ENCODE data around the gene ST6GALNAC5. TPM values are rescaled to one million over a fixed set of nuclear protein-coding genes. Genes with fewer than 3 reads are reported as not detected.
"Not testable (repeated sequence)": the region's sequence is repeated elsewhere in the genome, so short reads cannot be mapped to it uniquely, and the experiment has no call there.

ST6GALNAC5 gene
- total RNA-seq, 1 experiment from 2014 or later = 7.3 TPM

GRCh38 chr1:76938304-76938703, 71.0 kb downstream of the ST6GALNAC5 start:
- DNase-seq (ENCODE audit: low read depth) = no peak

- peak; percentile 92 for DNase-seq (ENCODE audit: low read depth)
Observed at GRCh38 chr1:76939050-76939816, 72.0 kb downstream of the ST6GALNAC5 start.

- no peak for DNase-seq (ENCODE audit: low read depth)
Observed at GRCh38 chr1:76939817-76940216, 72.5 kb downstream of the ST6GALNAC5 start.

- peak; percentile 80 for DNase-seq (ENCODE audit: low read depth)
Observed at GRCh38 chr1:76940571-76941335, 73.5 kb downstream of the ST6GALNAC5 start.

GRCh38 chr1:76942549-76942948, 75.3 kb downstream of the ST6GALNAC5 start:
- peak; percentile 78 for DNase-seq (ENCODE audit: low read depth)

GRCh38 chr1:76944942-76945341, 77.7 kb downstream of the ST6GALNAC5 start:
- DNase-seq (ENCODE audit: low read depth) = peak; percentile 63

GRCh38 chr1:76948846-76949245, 81.6 kb downstream of the ST6GALNAC5 start:
- no peak for DNase-seq (ENCODE audit: low read depth)

GRCh38 chr1:76949503-76949902, 82.2 kb downstream of the ST6GALNAC5 start:
- DNase-seq (ENCODE audit: low read depth) = peak; percentile 90

GRCh38 chr1:76950306-76950705, 83.0 kb downstream of the ST6GALNAC5 start:
- peak; percentile 33 for DNase-seq (ENCODE audit: low read depth)

- DNase-seq (ENCODE audit: low read depth) = peak; percentile 72
Observed at GRCh38 chr1:76951153-76951552, 83.9 kb downstream of the ST6GALNAC5 start.

GRCh38 chr1:76955652-76956051, 88.4 kb downstream of the ST6GALNAC5 start:
- DNase-seq (ENCODE audit: low read depth) = peak; percentile 26

GRCh38 chr1:76957961-76958360, 90.7 kb downstream of the ST6GALNAC5 start:
- no peak for DNase-seq (ENCODE audit: low read depth)

GRCh38 chr1:76958828-76959227, 91.5 kb downstream of the ST6GALNAC5 start:
- no peak for DNase-seq (ENCODE audit: low read depth)

GRCh38 chr1:76959556-76959955, 92.3 kb downstream of the ST6GALNAC5 start:
- DNase-seq (ENCODE audit: low read depth) = peak; percentile 28

GRCh38 chr1:76961181-76961819, 94.0 kb downstream of the ST6GALNAC5 start:
- DNase-seq (ENCODE audit: low read depth) = no peak

GRCh38 chr1:76961820-76962207, 94.5 kb downstream of the ST6GALNAC5 start:
- DNase-seq (ENCODE audit: low read depth) = peak; percentile 41

GRCh38 chr1:76981267-76981666, 114.0 kb downstream of the ST6GALNAC5 start:
- DNase-seq (ENCODE audit: low read depth) = not testable (repeated sequence)

- DNase-seq (ENCODE audit: low read depth) = no peak
Observed at GRCh38 chr1:76989976-76990375, 122.7 kb downstream of the ST6GALNAC5 start.

GRCh38 chr1:76993036-76993435, 125.8 kb downstream of the ST6GALNAC5 start:
- no peak for DNase-seq (ENCODE audit: low read depth)

GRCh38 chr1:76998582-76999223, 131.4 kb downstream of the ST6GALNAC5 start:
- peak; percentile 93 for DNase-seq (ENCODE audit: low read depth)

- no peak for DNase-seq (ENCODE audit: low read depth)
Observed at GRCh38 chr1:77007675-77008074, 140.4 kb downstream of the ST6GALNAC5 start.

GRCh38 chr1:77010937-77011336, 143.7 kb downstream of the ST6GALNAC5 start:
- DNase-seq (ENCODE audit: low read depth) = no peak

Measured in LHCN-M2 (cell line).